GM18511 (cell line): Measurements from ENCODE around the gene DYNLT1.

Experiments
- ATAC-seq: cut with Tn5 transposase; IDR thresholded peaks from one replicate; pipeline ENCODE4 v1.9.1; 2021; ENCODE audit warnings: mild to moderate bottlenecking, moderate library complexity; ENCODE audit not compliant: unreplicated experiment

The DYNLT1 gene

DNA sequence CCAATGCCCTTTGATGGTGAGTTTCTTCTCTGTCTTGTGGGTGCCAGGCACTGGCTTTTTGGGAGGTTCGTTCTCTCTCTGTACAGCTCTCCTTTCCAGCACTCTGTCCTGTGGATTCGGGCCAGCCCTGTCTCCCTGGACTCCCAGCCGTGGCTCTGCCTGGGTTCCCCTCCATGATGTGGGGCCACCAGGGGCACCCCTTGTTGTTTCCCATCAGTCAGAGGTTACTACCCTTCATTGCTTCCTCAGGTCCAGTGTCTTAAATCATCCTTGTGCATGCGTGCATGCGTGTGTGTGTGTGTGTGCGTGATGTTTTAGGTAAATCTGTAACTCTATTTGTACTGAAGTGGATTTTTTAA is 40.5 kb downstream of the DYNLT1 start:
- no peak for ATAC-seq

DNA sequence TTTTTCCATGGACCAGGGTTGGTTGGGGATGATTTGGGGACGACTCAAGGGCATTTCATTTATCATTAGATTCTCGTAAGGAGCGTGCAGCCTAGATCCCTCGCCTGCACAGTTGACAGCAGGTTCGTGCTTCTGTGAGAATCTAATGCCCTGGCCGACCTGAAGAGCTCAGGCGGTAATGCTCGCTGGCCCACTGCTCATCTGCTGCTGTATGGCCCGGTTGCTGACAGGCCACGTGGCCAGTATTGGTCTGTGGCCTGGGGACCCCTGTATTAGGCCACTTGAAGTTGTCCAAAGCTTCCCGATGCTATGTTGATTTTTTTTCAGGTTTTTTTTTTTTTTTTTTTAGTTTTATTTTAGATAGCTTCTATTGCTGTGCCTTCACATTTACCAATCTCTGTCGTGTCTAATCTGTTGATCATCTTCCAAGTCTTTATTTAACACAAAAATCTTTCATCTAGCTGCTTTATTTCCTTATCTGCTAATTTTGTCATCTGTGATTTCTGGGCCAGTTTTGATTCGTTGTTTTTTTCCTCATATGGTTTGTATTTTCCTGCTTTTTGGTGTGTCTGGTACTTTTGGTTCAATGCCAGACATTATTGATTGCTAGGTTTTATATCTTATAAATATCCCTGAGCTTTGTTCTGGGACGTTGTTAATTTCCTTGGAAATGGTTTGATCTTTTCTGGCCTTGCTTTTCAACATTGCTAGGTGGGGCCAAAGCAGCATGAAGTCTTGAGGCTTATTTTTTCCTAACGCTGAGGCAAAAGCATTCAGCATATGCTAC is 41.1 kb downstream of the DYNLT1 start:
- no peak for ATAC-seq

- ATAC-seq, result no peak
Observed at GRCh38 chr6:158599635-158600034, 44.9 kb downstream of the DYNLT1 start.

GRCh38 chr6:158597565-158597964 is 47.0 kb downstream of the DYNLT1 start:
- ATAC-seq, result no peak

DNA sequence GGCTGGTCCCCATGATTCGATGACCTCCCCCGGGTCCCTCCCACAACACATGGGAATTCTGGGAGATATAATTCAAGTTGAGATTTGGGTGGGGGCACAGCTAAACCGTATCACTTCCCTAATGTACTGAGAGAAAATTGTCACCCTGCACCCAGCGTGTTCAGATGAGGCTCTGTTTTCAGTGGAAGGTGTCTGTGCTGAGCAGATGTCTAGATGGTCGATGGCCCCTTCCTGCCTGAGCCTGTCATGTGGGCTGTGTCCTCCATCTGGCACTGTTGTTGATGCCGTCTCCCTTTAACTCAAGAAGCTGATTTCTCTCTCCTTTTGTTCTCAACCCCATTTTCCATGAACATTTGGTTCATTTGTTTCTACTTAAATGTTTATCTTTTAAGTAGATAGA is 47.7 kb downstream of the DYNLT1 start:
- no peak for ATAC-seq

GRCh38 chr6:158595223-158595622 is 49.3 kb downstream of the DYNLT1 start:
- ATAC-seq, result no peak

GRCh38 chr6:158593670-158594069 is 50.9 kb downstream of the DYNLT1 start:
- no peak for ATAC-seq

GRCh38 chr6:158591810-158592209 is 52.7 kb downstream of the DYNLT1 start:
- no peak for ATAC-seq

DNA sequence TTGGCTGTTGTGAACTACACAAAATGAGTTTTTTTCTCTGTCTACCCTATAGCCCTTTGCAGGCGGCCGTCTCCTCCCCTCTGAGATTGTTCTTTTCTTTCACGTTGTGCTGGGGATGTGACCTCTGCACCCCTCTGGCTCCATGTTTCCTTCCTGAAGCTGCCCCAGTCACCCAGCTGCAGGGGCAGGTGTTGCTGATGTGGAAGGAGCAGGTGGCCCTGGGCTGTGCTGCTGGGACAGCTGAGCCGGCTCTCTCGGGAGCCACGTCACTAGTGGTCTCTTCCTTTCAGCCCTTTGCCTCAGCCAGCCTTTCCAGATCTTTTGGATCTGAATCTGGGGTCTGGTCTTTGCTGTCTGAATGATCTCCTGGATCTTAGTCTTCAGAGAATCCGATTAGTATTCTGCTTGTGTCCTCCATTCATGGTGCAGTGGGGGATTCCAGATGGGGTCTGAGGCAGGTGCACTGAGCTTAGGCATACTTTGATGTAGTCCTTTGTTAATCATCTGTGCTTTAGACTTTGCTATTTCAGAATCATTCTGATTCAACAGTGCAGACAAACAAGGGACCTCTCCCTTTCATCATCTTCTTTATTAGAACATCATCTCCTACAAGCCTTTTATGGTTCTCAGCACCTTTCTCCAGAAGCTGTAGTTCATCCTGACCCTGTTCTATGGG is 53.3 kb downstream of the DYNLT1 start:
- ATAC-seq, result no peak

- no peak for ATAC-seq
Observed at GRCh38 chr6:158589366-158589765, 55.2 kb downstream of the DYNLT1 start.

DNA sequence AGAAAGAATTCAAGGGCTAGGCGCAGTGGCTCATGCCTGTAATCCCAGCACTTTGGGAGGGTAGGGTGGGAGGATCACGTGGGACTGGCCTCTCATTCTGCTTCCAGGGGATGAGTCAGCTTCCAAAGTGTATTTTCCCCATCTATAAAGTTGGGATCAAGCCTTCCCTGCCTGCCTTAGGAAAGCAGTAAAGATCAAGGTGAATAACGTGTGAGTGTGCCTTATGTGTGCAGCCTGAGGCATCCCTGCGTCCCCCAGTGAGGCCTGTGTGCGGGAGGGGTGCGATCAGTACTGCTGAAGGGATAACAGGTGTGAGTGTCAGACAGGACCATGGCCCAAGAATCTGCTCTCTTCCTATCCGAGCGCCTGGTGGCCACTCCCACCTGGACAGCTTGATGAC is 57.9 kb downstream of the DYNLT1 start:
- ATAC-seq, result no peak
